VCaP (cell line): ENCODE results near the gene OR10G7.

Experiments
- H3K27ac ChIP-seq: fragments of 450-650 bp; 2 replicates; pipeline ENCODE4 v1.5.1; 2017
- CTCF ChIP-seq: fragments of 450-650 bp; conservative IDR thresholded peaks from 2 replicates; pipeline ENCODE4 v1.5.1; 2017; ENCODE audit warnings: mild to moderate bottlenecking, moderate library complexity

OR10G7 gene

GRCh38 chr11:124041254-124041653 is at the start of gene OR10G7:
OR10G7 (minus strand) TSS chr11:124041325; CDS start chr11:124039001, 2,324 bp downstream.
- no peak within 1 kb of the TSS for H3K27ac ChIP-seq
- TF ChIP-seq CTCF, result no peak

- H3K27ac ChIP-seq, result no peak overlapping the region
- TF ChIP-seq CTCF, result no peak
These were observed 45.1 kb upstream of the OR10G7 start for GRCh38 chr11:124085997-124086846.

- no peak for TF ChIP-seq CTCF
- H3K27ac ChIP-seq, result no peak overlapping the region
These were observed 44.5 kb upstream of the OR10G7 start for GRCh38 chr11:124085583-124085982.

- TF ChIP-seq CTCF, result no peak
- H3K27ac ChIP-seq, result no peak overlapping the region
These were observed 41.2 kb upstream of the OR10G7 start for GRCh38 chr11:124082371-124082770.

- no peak overlapping the region for H3K27ac ChIP-seq
- no peak for TF ChIP-seq CTCF
These were observed 40.4 kb upstream of the OR10G7 start for GRCh38 chr11:124081483-124081882.

- TF ChIP-seq CTCF, result no peak
These were observed 39.3 kb upstream of the OR10G7 start for GRCh38 chr11:124080327-124081001.

GRCh38 chr11:124079631-124080326 is 38.7 kb upstream of the OR10G7 start:
- TF ChIP-seq CTCF, result no peak
- no peak overlapping the region for H3K27ac ChIP-seq

More at GRCh38 chr11:124080327-124081001, 39.3 kb upstream of the OR10G7 start:
- no peak overlapping the region for H3K27ac ChIP-seq
